PFSK-1 (cell line): ENCODE results near the gene LVRN.

Source experiments
- FOXP2 ChIP-seq: optimal IDR thresholded peaks from 2 replicates; pipeline ENCODE3; 2011; ENCODE audit warnings: borderline replicate concordance, control low read depth, inconsistent platforms; ENCODE audit not compliant: insufficient read depth; ENCODE audit errors: extremely low read length, extremely low read depth
- POLR2AphosphoS5 ChIP-seq: IDR thresholded peaks from 2 replicates; pipeline ENCODE4 v1.6.1; 2012; ENCODE audit warnings: low read depth, mild to moderate bottlenecking, control low read depth, low read length, moderate library complexity
- REST ChIP-seq, 2 experiments: IDR thresholded peaks; 2 replicates each; pipeline versions ENCODE4 v1.6.1 to v1.8.0; 2011 to 2012; ENCODE audit warnings: low read depth in 2 of 2, low read length in 2 of 2, control low read depth in 1 of 2, inconsistent platforms in 1 of 2, mild to moderate bottlenecking in 1 of 2, moderate library complexity in 1 of 2; ENCODE audit not compliant: insufficient read depth in 1 of 2
- SIN3A ChIP-seq: IDR thresholded peaks from 2 replicates; pipeline ENCODE4 v1.6.1; 2012; ENCODE audit warnings: mild to moderate bottlenecking, low read length, moderate library complexity, borderline replicate concordance; ENCODE audit not compliant: insufficient read depth
- TAF1 ChIP-seq: IDR thresholded peaks from 2 replicates; pipeline ENCODE4 v1.6.1; 2012; ENCODE audit warnings: low read length, control low read depth, borderline replicate concordance; ENCODE audit not compliant: insufficient read depth

GRCh38 chr5:116009806-116010205, 47.5 kb downstream of the LVRN start:
- no peak for TF ChIP-seq POLR2AphosphoS5
- TF ChIP-seq REST (IDR thresholded peaks at IDR 0.05; ENCODE audit: insufficient read depth in 1 of 2, low read depth in 2 of 2, low read length in 2 of 2) = no peak
- no peak for TF ChIP-seq TAF1
- no peak for TF ChIP-seq SIN3A
- no peak for TF ChIP-seq FOXP2
